OCI-M2 (cell line): ENCODE data around the gene GARRE1.
"Not testable (repeated sequence)": the region's sequence is repeated elsewhere in the genome, so short reads cannot be mapped to it uniquely, and the experiment has no call there.

ENCODE experiments used
- DNase-seq: peaks from one replicate; lab custom pipeline; 2025; ENCODE audit not compliant: unreplicated experiment; lab: John Stamatoyannopoulos, UW

Gene GARRE1

GRCh38 chr19:34254046-34254697 is at the start of gene GARRE1:
Gene GARRE1, plus strand, starts transcription at chr19:34254554. Its CDS starts 45,920 bp downstream, at chr19:34300474.
- DNase-seq, result peak; percentile 81

GRCh38 chr19:34205324-34205723 is 49.0 kb upstream of the GARRE1 start:
- DNase-seq, result not testable (repeated sequence)

GRCh38 chr19:34208291-34208884 is 46.0 kb upstream of the GARRE1 start:
- no peak for DNase-seq

GRCh38 chr19:34209726-34210125 is 44.6 kb upstream of the GARRE1 start:
- no peak for DNase-seq

- no peak for DNase-seq
Observed at GRCh38 chr19:34213283-34213682, 41.1 kb upstream of the GARRE1 start.

- no peak for DNase-seq
Observed at GRCh38 chr19:34214040-34214439, 40.3 kb upstream of the GARRE1 start.

GRCh38 chr19:34215006-34215665 is 39.2 kb upstream of the GARRE1 start:
- DNase-seq, result no peak

- no peak for DNase-seq
Observed at GRCh38 chr19:34215666-34216038, 38.7 kb upstream of the GARRE1 start.

- DNase-seq, result not testable (repeated sequence)
Observed at GRCh38 chr19:34216745-34217219, 37.6 kb upstream of the GARRE1 start.

- no peak for DNase-seq
Observed at GRCh38 chr19:34217952-34218817, 36.2 kb upstream of the GARRE1 start.

- no peak for DNase-seq
Observed at GRCh38 chr19:34218818-34219164, 35.6 kb upstream of the GARRE1 start.

GRCh38 chr19:34220472-34221063 is 33.8 kb upstream of the GARRE1 start:
- peak; percentile 48 for DNase-seq

GRCh38 chr19:34222386-34222785 is 32.0 kb upstream of the GARRE1 start:
- DNase-seq, result no peak

- DNase-seq, result no peak
Observed at GRCh38 chr19:34224996-34225658, 29.2 kb upstream of the GARRE1 start.

GRCh38 chr19:34225659-34226015 is 28.7 kb upstream of the GARRE1 start:
- DNase-seq, result no peak

- DNase-seq, result no peak
Observed at GRCh38 chr19:34226036-34226435, 28.3 kb upstream of the GARRE1 start.

GRCh38 chr19:34228347-34228746 is 26.0 kb upstream of the GARRE1 start:
- no peak for DNase-seq

GRCh38 chr19:34228762-34229161 is 25.6 kb upstream of the GARRE1 start:
- DNase-seq, result no peak

- no peak for DNase-seq
Observed at GRCh38 chr19:34229721-34230120, 24.6 kb upstream of the GARRE1 start.

- no peak for DNase-seq
Observed at GRCh38 chr19:34230820-34231219, 23.5 kb upstream of the GARRE1 start.

- DNase-seq, result no peak
Observed at GRCh38 chr19:34231439-34231838, 22.9 kb upstream of the GARRE1 start.
